Gastroesophageal sphincter (tissue), 3 donors: ENCODE measurements around the gene GPLD1.

Experiments used
- CTCF ChIP-seq, 4 experiments: fragments of 200-600 bp in 2 of 4; fragments of 450-650 bp in 2 of 4; sonication (generic) in 1 of 4; IDR thresholded peaks; one replicate each; pipeline ENCODE4 v1.5.1; 2017 to 2019; ENCODE audit warnings: antibody characterized with exemption in 4 of 4, mild to moderate bottlenecking in 2 of 4, moderate library complexity in 2 of 4
- POLR2A ChIP-seq, 2 donors: fragments of 450-650 bp; IDR thresholded peaks; one replicate each; pipeline ENCODE4 v1.6.1; 2017; ENCODE audit warnings: antibody characterized with exemption in 2 of 2, mild to moderate bottlenecking in 2 of 2, moderate library complexity in 1 of 2

- TF ChIP-seq CTCF (IDR thresholded peaks at IDR 0.05) (no peak), POLR2A (IDR thresholded peaks at IDR 0.05) (no peak)
Observed at GRCh38 chr6:24501914-24502313, 12.5 kb upstream of the GPLD1 start.
